CD4-positive, alpha-beta T cell treated with Interleukin-12 subunit alpha and Interleukin-12 subunit beta, for 1 hour (primary cell): ENCODE results near the gene DNAH8.

Experiments
- DNase-seq: peaks from one replicate; pipeline ENCODE4 v3.0.0-alpha.2; 2020

Gene DNAH8

GRCh38 chr6:39029156-39030011, 314.3 kb downstream of the DNAH8 start:
- peak; percentile 27 for DNase-seq

GRCh38 chr6:39035681-39036080, 320.6 kb downstream of the DNAH8 start:
- DNase-seq = no peak

- no peak for DNase-seq
These were observed 322.0 kb downstream of the DNAH8 start for GRCh38 chr6:39037082-39037508.

GRCh38 chr6:39037707-39038106, 322.6 kb downstream of the DNAH8 start:
- DNase-seq = no peak

GRCh38 chr6:39040080-39040673, 325.1 kb downstream of the DNAH8 start:
- no peak for DNase-seq

- DNase-seq = no peak
These were observed 326.0 kb downstream of the DNAH8 start for GRCh38 chr6:39041072-39041471.

GRCh38 chr6:39043776-39044175, 328.7 kb downstream of the DNAH8 start:
- no peak for DNase-seq

- no peak for DNase-seq
These were observed 329.1 kb downstream of the DNAH8 start for GRCh38 chr6:39044181-39044580.

GRCh38 chr6:39047434-39048327, 332.6 kb downstream of the DNAH8 start:
- DNase-seq = no peak

- no peak for DNase-seq
These were observed 333.6 kb downstream of the DNAH8 start, which contains the start of gene GLP1R for GRCh38 chr6:39048481-39049399. TSS of gene GLP1R (plus strand) at chr6:39048781. CDS start at chr6:39048841, 60 bp downstream.

- no peak for DNase-seq
These were observed 334.6 kb downstream of the DNAH8 start for GRCh38 chr6:39049575-39050283.

GRCh38 chr6:39050453-39051112, 335.5 kb downstream of the DNAH8 start:
- no peak for DNase-seq

GRCh38 chr6:39051399-39052122, 336.4 kb downstream of the DNAH8 start:
- no peak for DNase-seq

GRCh38 chr6:39053016-39053624, 338.0 kb downstream of the DNAH8 start:
- DNase-seq = no peak

- DNase-seq = no peak
These were observed 338.9 kb downstream of the DNAH8 start for GRCh38 chr6:39053854-39054576.

- no peak for DNase-seq
These were observed 339.5 kb downstream of the DNAH8 start for GRCh38 chr6:39054577-39055142.

- DNase-seq = no peak
These were observed 340.6 kb downstream of the DNAH8 start for GRCh38 chr6:39055661-39056060.

GRCh38 chr6:39056191-39056590, 341.1 kb downstream of the DNAH8 start:
- DNase-seq = no peak

GRCh38 chr6:39056681-39057080, 341.6 kb downstream of the DNAH8 start:
- no peak for DNase-seq
